LNCaP clone FGC (cell line): ENCODE data around the gene ZSWIM1.
"Not testable (repeated sequence)": the region's sequence is repeated elsewhere in the genome, so short reads cannot be mapped to it uniquely, and the experiment has no call there.

Source experiments
- DNase-seq: peaks from one replicate; pipeline ENCODE4 v3.0.0-alpha.2; 2011; ENCODE audit warnings: low read depth
- H3K4me3 ChIP-seq: 2 replicates; pipeline ENCODE4 v1.5.1; 2011; ENCODE audit warnings: mild to moderate bottlenecking, low read depth, low read length, control low read depth
- CTCF ChIP-seq: IDR thresholded peaks from 2 replicates; pipeline ENCODE4 v1.5.1; 2012; ENCODE audit warnings: mild to moderate bottlenecking; ENCODE audit not compliant: control insufficient read depth, insufficient read depth; ENCODE audit errors: extremely low read depth

Gene ZSWIM1

GRCh38 chr20:45899046-45899835 is 18.2 kb downstream of the ZSWIM1 start:
- no peak for TF ChIP-seq CTCF
- no peak for DNase-seq
- H3K4me3 ChIP-seq = no peak overlapping the region

GRCh38 chr20:45901332-45901731 is 20.3 kb downstream of the ZSWIM1 start:
- DNase-seq, H3K4me3 ChIP-seq: not testable (repeated sequence)

- no peak for DNase-seq
- TF ChIP-seq CTCF = no peak
- no peak overlapping the region for H3K4me3 ChIP-seq
Measured at GRCh38 chr20:45902199-45902701, 21.2 kb downstream of the ZSWIM1 start.

- H3K4me3 ChIP-seq = no peak overlapping the region
- TF ChIP-seq CTCF = no peak
- DNase-seq = no peak
Measured at GRCh38 chr20:45904583-45905504, 23.8 kb downstream of the ZSWIM1 start.

GRCh38 chr20:45905505-45906079 is 24.6 kb downstream of the ZSWIM1 start:
- no peak for TF ChIP-seq CTCF
- no peak overlapping the region for H3K4me3 ChIP-seq
- DNase-seq = no peak

- no peak for TF ChIP-seq CTCF
- DNase-seq = no peak
- H3K4me3 ChIP-seq = no peak overlapping the region
Measured at GRCh38 chr20:45907219-45907948, 26.4 kb downstream of the ZSWIM1 start.
